ENCODE data around the gene FGF4. TPM values are rescaled to one million over a fixed set of nuclear protein-coding genes. Genes with fewer than 3 reads are reported as not detected.

FGF4 gene
- total and polyA plus RNA-seq, 7 donors = not detected

GRCh38 chr11:69820441-69820840 lies 45.3 kb upstream of the FGF4 start:
- Histone ChIP-seq H3K27ac (no peak overlapping the region), H3K36me3 (ENCODE audit: insufficient read depth in 1 of 2, low read depth in 1 of 2) (no peaks in the 10 kb centered on the region), H3K9me3 (no peaks in the 10 kb centered on the region), H3K4me1 (no peaks in the 10 kb centered on the region), H3K4me3 (no peak overlapping the region), H3K27me3 (ENCODE audit: insufficient read depth in 3 of 3, low read length in 2 of 3) (peaks cover 6 to 87% (median 34%) of the 10 kb centered on the region in 3 donors)
- TF ChIP-seq, protein P1, sequence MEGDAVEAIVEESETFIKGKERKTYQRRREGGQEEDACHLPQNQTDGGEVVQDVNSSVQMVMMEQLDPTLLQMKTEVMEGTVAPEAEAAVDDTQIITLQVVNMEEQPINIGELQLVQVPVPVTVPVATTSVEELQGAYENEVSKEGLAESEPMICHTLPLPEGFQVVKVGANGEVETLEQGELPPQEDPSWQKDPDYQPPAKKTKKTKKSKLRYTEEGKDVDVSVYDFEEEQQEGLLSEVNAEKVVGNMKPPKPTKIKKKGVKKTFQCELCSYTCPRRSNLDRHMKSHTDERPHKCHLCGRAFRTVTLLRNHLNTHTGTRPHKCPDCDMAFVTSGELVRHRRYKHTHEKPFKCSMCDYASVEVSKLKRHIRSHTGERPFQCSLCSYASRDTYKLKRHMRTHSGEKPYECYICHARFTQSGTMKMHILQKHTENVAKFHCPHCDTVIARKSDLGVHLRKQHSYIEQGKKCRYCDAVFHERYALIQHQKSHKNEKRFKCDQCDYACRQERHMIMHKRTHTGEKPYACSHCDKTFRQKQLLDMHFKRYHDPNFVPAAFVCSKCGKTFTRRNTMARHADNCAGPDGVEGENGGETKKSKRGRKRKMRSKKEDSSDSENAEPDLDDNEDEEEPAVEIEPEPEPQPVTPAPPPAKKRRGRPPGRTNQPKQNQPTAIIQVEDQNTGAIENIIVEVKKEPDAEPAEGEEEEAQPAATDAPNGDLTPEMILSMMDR (IDR thresholded peaks at IDR 0.05) = no peak
- intact Hi-C loops (cut with DNase I) = no loop called here
- ATAC-seq (no peak), DNase-seq (no peak)
- WGBS, 3 donors = 70 to 73% (median 73%) methylated on average over 5 of the region's 5 CpGs

GRCh38 chr11:69819541-69820070 lies 44.5 kb upstream of the FGF4 start:
- ATAC-seq (no peak), DNase-seq (no peak)
- no peaks in the 10 kb centered on the region for H3K9me3 ChIP-seq
- no peak overlapping the region for H3K27ac ChIP-seq
- H3K4me3 ChIP-seq = no peak overlapping the region
- intact Hi-C loops (cut with DNase I) = no loop called here
- TF ChIP-seq, protein P1 (IDR thresholded peaks at IDR 0.05) = no peak
- H3K36me3 ChIP-seq (ENCODE audit: insufficient read depth in 1 of 2, low read depth in 1 of 2) = no peaks in the 10 kb centered on the region
- peaks cover 6 to 83% (median 34%) of the 10 kb centered on the region in 3 donors for H3K27me3 ChIP-seq (ENCODE audit: insufficient read depth in 3 of 3, low read length in 2 of 3)
- 1 to 2% (median 2%) methylated on average over 40 of the region's 40 CpGs for WGBS, 3 donors
- H3K4me1 ChIP-seq = no peaks in the 10 kb centered on the region

GRCh38 chr11:69818603-69819441 lies 43.7 kb upstream of the FGF4 start, which contains the start of gene FGF3:
Gene FGF3 (minus strand): TSS chr11:69819416. CDS start chr11:69818933, 483 bp downstream.
- DNase-seq (no peak), ATAC-seq (no peak)
- intact Hi-C loops (cut with DNase I) = no loop called here
- Histone ChIP-seq H3K4me3 (no peak within 1 kb of the TSS), H3K4me1 (no peaks in the 10 kb centered on the region), H3K27ac (no peak within 1 kb of the TSS), H3K9me3 (no peaks in the 10 kb centered on the region), H3K36me3 (ENCODE audit: insufficient read depth in 1 of 2, low read depth in 1 of 2) (no peaks in the 10 kb centered on the region), H3K27me3 (ENCODE audit: insufficient read depth in 3 of 3, low read length in 2 of 3) (peaks cover 6 to 77% (median 34%) of the 10 kb centered on the region in 3 donors)
- 1 to 2% (median 2%) methylated on average over 57 to 105 of the region's 105 CpGs for WGBS, 3 donors
- TF ChIP-seq, protein P1 (IDR thresholded peaks at IDR 0.05) = no peak

DNA sequence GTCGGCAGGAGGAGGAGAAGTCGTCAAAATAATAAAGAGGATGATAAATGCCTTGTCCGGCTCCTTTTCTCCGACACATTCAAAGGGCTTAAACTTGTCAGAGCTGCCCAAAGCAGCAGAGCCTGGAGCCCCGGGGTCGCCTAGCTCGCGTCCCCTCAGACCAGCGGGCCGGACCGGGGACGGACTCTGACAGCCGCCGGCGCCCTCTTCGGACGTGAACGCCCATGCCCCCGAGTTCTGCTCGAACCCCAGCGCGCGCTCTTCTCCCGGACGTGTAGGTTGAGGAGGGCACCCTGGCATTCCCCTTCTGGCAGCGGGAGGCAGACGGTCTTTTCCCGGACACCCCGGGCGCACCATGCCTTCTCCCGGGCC lies 43.1 kb upstream of the FGF4 start:
- no peaks in the 10 kb centered on the region for H3K36me3 ChIP-seq (ENCODE audit: insufficient read depth in 1 of 2, low read depth in 1 of 2)
- no peak overlapping the region for H3K27ac ChIP-seq
- no peak overlapping the region for H3K4me3 ChIP-seq
- WGBS, 3 donors = 1 to 2% (median 1%) methylated on average over 30 to 31 of the region's 31 CpGs
- ATAC-seq (no peak), DNase-seq (no peak)
- TF ChIP-seq, protein P1 (IDR thresholded peaks at IDR 0.05) = no peak
- H3K9me3 ChIP-seq = no peaks in the 10 kb centered on the region
- H3K27me3 ChIP-seq (ENCODE audit: insufficient read depth in 3 of 3, low read length in 2 of 3) = peaks cover 6 to 76% (median 35%) of the 10 kb centered on the region in 3 donors
- intact Hi-C loops (cut with DNase I) = no loop called here
- H3K4me1 ChIP-seq = no peaks in the 10 kb centered on the region
